Choroid plexus epithelial cell (primary cell): Measurements from ENCODE around the gene VASH1.

Source experiments
- DNase-seq: peaks from one replicate; pipeline ENCODE4 v3.0.0-alpha.2; 2010; ENCODE audit warnings: low read depth
- H3K4me3 ChIP-seq: 2 replicates; pipeline ENCODE4 v1.5.1; 2011; ENCODE audit warnings: low read depth, mild to moderate bottlenecking, control low read depth, low read length, moderate library complexity
- TF ChIP-seq, protein P1 (sequence below): conservative IDR thresholded peaks from 2 replicates; pipeline ENCODE4 v1.5.1; 2011; ENCODE audit warnings: low read depth, mild to moderate bottlenecking, control low read depth, inconsistent platforms, low read length, moderate library complexity

Gene VASH1

DNA sequence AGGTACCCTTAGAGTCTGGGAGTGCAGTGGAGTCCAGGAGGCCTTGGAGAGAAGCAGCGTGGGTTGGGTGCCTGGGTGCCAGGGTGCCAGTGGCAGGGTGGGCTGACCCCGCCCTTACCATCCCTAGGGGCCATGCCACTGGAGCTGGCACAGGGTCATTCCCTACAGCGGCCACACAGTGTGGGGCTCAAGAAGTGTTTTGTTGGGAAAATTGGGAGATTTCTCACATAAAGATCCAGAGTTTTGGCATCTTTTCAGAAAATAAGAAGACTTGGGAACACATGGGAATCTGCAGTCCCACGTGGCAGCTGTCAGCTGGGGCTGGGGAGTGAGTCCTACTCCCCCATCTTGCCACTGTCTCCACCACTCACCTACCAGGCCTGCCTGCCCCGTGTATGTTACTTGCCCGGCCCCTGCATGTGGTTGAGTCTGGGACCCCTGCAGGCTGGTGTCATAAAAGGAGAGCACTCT, 4.2 kb downstream of the VASH1 start:
- DNase-seq: no peak
- no peak overlapping the region for H3K4me3 ChIP-seq
- TF ChIP-seq, protein P1, sequence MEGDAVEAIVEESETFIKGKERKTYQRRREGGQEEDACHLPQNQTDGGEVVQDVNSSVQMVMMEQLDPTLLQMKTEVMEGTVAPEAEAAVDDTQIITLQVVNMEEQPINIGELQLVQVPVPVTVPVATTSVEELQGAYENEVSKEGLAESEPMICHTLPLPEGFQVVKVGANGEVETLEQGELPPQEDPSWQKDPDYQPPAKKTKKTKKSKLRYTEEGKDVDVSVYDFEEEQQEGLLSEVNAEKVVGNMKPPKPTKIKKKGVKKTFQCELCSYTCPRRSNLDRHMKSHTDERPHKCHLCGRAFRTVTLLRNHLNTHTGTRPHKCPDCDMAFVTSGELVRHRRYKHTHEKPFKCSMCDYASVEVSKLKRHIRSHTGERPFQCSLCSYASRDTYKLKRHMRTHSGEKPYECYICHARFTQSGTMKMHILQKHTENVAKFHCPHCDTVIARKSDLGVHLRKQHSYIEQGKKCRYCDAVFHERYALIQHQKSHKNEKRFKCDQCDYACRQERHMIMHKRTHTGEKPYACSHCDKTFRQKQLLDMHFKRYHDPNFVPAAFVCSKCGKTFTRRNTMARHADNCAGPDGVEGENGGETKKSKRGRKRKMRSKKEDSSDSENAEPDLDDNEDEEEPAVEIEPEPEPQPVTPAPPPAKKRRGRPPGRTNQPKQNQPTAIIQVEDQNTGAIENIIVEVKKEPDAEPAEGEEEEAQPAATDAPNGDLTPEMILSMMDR: no peak

DNA sequence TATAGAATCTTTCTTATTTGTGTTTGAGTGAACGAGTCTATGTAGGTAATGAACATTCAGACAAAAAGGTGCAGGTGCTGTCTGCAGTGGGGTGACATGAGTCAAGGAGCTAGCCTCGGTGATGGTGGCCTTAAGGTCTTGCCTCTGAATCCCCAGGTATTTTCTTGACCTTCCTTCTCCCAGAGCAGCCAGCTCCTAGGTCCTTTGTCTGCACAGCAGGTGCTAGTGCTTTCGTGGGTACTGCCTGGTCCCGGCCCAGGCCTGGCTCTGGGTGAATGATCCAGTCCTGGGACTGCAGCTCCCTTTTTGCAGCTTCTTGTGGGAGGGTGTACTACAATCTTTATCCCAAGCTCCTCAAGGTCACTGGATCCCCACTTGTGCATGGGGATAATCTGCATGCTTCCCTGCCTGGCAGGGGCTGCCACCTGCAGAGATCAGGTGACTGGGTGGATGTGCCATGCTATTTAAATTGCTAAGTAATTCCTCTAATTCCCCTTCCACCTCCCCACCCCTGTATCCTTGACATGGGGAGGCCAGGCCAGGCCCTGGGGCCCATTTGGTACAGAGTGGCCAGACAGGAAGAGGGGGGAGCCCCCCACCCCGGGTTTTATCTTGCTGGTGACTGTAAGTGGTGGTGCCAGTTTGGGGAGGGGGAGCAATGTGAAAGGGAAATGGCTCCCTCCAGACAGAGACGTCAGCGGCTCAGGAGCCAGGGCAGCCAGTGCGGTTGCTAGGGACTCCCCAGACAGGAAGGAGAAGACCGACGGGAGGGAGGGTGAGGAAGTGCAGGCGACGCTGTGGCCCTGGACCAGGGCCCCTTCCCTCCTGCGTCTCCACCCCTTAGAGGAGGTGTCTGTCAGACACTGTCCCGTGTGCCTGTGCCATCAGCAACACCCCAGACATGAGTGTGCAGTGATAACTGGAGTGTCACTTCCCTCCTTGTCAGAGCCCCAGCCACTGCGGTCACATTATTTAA, 6.7 kb downstream of the VASH1 start:
- no peak overlapping the region for H3K4me3 ChIP-seq

DNA sequence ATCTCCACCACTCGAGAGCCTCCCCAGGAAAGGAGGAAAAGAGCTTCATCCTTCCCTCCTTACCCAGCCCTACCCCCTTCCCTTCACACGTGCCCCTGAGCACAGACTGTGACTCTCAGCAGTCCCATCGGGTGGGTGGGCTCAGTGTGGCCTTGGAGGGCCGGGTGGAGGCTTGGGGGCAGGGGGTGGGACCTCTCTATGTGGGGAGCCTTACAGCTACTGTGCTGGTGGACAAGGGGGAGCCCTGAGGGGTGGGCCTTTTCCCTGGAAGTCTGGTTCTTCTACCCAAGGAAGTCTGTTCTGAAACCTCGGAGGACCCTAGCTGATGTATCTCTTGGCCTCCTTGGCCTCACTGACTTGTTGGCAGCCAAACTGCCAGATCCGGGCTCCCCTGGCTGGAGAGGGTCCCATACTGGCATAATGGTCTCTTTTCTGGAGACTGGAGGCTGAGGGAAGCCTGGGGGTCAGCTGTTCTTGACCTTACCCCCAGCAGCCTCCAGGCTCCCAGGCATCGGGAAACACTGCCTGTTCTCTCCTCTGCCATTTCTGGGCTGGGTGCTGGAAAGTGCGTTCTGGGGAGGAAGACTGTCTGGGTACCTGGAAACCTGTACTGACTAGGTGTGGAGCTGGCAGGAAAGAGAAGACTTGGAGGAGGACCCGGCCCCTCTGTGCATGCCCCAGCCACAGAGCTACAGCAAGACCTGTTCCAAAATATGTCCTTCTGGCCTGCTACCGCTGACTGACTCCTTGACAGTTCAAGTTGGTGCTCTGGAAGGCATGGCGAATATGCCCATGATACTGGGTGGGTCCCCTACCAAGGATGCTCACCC, 7.6 kb downstream of the VASH1 start:
- TF ChIP-seq, protein P1: no peak
- no peak for DNase-seq
- no peak overlapping the region for H3K4me3 ChIP-seq

More for the DNA sequence above, 6.7 kb downstream of the VASH1 start:
- TF ChIP-seq, protein P1: no peak
- peak; percentile 42 for DNase-seq

DNA sequence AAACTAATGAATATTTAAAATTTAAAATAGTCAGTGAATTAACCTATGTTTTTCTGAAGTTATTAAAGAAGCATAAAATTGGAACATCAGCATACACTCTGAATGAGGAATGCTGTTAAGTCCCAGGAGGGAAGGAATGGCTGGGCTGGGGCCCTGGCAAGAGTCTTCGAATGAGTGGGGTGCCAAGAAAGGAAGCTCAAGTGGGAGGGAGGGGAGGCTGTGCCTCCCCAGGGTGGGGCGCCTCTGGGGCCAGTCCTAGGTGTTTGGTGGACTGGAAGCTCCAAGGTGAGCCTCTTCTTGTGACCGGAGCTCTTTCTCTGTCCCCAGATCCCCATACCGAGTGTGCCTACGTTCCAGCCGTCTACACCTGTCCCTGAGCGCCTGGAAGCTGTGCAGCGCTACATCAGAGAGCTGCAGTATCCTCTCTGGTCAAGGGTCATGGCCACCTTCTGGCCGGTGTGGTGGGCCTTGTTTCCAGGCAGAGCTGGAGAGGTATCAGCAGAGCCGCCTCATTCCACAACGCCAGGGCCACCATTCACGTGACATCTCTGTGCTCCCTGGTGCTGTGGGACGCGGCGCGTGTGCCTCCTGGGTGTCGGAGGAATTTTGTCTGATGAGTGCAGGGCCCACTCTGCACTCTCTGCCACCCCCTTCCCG, 8.5 kb downstream of the VASH1 start:
- TF ChIP-seq, protein P1: no peak
- DNase-seq: no peak
- H3K4me3 ChIP-seq: no peak overlapping the region

DNA sequence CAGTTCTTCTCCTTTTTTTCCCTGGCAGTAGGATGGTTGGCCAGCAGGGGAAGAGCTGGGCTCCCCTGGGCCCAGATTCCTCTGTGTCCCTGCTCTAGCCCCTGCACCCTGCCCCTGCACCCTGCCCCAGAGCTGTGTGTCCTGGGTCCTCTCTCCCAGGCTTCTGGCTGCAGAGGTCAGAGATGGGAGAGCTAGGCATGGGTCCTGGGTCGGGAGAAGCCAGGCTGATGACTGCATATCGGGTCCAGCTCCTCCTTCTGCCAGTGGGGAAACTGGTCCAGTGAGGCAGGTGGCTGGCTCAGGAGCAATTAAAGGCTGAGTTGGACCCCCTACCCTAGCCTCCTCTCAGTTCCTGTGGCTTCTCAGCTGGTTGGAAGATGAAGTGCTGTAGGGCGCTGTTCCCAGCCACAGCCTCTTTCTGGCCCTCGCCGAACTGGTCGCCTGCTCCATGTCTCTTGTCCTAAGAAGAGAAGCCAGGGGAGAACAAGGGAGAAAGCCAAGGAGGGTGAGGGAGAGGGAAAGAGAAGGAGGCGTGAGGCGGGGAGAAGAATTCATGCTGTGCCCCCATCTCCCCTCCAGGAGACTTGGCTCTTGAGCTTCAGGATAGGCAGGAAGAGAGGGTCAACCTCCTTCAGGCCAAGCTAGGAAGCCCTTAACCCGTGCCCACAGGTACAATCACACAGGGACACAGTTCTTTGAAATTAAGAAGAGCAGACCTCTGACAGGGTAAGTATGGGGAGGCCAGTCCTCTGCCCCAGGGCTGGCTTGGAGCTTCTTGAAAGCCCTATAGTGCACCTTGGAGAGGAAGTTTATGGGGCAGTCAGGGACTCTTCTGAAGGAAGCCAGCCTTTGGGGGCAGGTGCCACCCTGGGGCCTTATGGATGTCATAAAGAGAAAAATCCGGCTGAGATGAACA, 9.5 kb downstream of the VASH1 start:
- TF ChIP-seq, protein P1: no peak
- H3K4me3 ChIP-seq: no peak overlapping the region
- no peak for DNase-seq

DNA sequence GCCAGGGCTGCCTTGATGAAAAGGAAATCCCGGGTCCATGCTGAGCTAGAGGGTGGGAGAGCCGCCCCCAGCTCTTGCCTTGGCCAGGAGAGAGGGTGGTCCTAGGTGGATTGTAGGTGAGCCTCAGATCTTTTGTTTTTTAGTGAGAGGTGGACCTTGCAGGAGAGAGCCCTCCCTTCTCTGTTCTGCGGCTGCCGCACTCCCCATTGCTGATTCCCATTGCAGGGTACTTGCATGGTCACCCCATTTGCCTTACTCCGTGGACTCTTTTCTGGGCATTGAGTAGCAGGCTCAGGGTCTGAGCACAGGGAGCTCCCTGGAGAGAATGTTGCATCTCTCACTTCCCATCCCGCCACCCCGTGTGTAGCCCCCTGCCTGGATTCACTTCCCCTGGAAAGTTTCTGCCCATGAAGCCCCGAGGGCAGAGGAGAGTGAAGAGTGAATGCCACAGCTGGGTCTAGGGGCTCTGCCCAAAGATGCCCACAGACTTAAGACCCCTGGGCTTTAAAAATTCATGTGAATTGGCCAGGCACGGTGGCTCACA, 10.2 kb downstream of the VASH1 start:
- no peak overlapping the region for H3K4me3 ChIP-seq
- no peak for DNase-seq
- TF ChIP-seq, protein P1: no peak
